Measurements from ENCODE around the gene MSGN1.
"Not testable (repeated sequence)": the region's sequence is repeated elsewhere in the genome, so short reads cannot be mapped to it uniquely, and the experiment has no call there.

MSGN1 gene

GRCh38 chr2:17805717-17806363 lies 10.4 kb upstream of the MSGN1 start:
- no peak for DNase-seq

GRCh38 chr2:17813010-17813741 lies 3.1 kb upstream of the MSGN1 start:
- no peak for DNase-seq

- no peak for DNase-seq
Observed at GRCh38 chr2:17813742-17814473, 2.4 kb upstream of the MSGN1 start.

- no peak for DNase-seq
Observed at GRCh38 chr2:17814601-17815000, 1.7 kb upstream of the MSGN1 start.

- no peak for DNase-seq
Observed at GRCh38 chr2:17815468-17816184, 634 bp upstream of the MSGN1 start.

- DNase-seq, result no peak
Observed at GRCh38 chr2:17818235-17818815, 2.1 kb downstream of the MSGN1 start.

GRCh38 chr2:17821080-17821479 lies 4.8 kb downstream of the MSGN1 start:
- no peak for DNase-seq

GRCh38 chr2:17821535-17822444 lies 5.5 kb downstream of the MSGN1 start:
- DNase-seq, result no peak

GRCh38 chr2:17822445-17823117 lies 6.3 kb downstream of the MSGN1 start:
- no peak for DNase-seq

GRCh38 chr2:17823646-17824045 lies 7.4 kb downstream of the MSGN1 start:
- DNase-seq, result not testable (repeated sequence)

GRCh38 chr2:17827316-17827715 lies 11.1 kb downstream of the MSGN1 start:
- peak; percentile 8 for DNase-seq

GRCh38 chr2:17827785-17828184 lies 11.5 kb downstream of the MSGN1 start:
- DNase-seq, result no peak

- no peak for DNase-seq
Observed at GRCh38 chr2:17830053-17831034, 14.1 kb downstream of the MSGN1 start.

GRCh38 chr2:17835516-17835915 lies 19.3 kb downstream of the MSGN1 start:
- no peak for DNase-seq

- no peak for DNase-seq
Observed at GRCh38 chr2:17839959-17840358, 23.7 kb downstream of the MSGN1 start.

GRCh38 chr2:17843457-17843856 lies 27.2 kb downstream of the MSGN1 start:
- no peak for DNase-seq

- no peak for DNase-seq
Observed at GRCh38 chr2:17845806-17846205, 29.5 kb downstream of the MSGN1 start.

- no peak for DNase-seq
Observed at GRCh38 chr2:17846676-17847075, 30.4 kb downstream of the MSGN1 start.

GRCh38 chr2:17847236-17847635 lies 31.0 kb downstream of the MSGN1 start:
- DNase-seq, result no peak

- no peak for DNase-seq
Observed at GRCh38 chr2:17849275-17849674, 33.0 kb downstream of the MSGN1 start.

Measured in NCI-H748 treated with DMSO at 0.1 percent for 48 hours (cell line).